ENCODE measurements around the gene SLC26A9.

Gene SLC26A9

DNA sequence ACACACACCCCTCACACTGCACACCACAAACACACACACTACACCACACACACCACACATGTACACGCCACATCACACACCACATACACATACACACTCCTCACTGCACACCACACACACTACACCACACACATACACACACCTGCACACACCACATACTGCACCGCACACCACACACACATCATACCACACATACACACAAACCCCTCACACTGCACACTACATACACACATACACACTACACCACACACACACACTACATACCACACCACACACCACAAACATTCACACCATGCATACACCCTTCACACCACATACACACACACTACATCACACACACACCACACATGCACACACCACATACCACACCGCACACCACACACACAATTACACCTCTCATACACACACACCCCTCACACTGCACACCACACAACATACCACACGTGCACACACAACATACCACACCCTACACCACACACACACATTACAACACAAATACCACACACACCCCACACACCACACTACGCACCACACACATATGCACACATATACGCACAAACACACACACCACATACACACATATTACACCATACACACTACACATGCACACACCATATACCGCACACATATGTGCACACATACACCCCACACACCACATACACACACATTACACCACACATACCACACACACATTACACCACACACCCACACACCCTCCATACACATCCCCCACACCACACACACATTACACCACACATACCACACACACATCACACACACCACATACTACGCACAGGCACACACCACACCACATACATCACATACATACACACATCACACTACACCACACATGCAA lies 30.3 kb upstream of the SLC26A9 start:
- no peak for DNase-seq (ENCODE audit: low read depth in 3 of 3, low spot score in 1 of 3)

DNA sequence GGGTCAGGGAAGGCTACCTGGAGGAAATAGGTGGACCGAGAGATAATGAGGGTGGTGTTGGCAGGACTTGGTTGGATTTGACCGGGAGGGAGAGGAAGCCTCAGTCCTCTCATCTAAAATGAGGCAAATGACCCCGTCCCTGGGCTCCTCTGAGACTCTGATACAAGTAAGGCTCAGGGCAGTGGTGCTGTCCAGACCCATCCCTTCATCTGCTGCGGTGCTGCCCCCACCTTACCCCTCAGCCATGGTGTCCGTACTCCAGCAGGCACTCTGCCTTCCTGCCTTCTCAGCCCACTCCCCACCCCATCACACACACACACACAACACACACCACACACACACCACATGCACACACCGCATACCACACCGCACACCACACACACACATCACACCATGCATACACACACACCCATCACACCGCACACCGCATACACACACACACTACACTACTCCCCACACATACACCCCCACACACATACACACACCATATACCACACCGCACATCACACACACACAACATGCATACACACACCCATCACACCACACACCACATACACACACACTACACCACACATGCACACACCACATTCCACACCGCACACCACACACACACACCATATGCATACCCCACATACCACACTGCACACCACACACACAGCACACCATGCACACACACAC lies 29.4 kb upstream of the SLC26A9 start:
- no peak for DNase-seq (ENCODE audit: low read depth in 3 of 3, low spot score in 1 of 3)

DNA sequence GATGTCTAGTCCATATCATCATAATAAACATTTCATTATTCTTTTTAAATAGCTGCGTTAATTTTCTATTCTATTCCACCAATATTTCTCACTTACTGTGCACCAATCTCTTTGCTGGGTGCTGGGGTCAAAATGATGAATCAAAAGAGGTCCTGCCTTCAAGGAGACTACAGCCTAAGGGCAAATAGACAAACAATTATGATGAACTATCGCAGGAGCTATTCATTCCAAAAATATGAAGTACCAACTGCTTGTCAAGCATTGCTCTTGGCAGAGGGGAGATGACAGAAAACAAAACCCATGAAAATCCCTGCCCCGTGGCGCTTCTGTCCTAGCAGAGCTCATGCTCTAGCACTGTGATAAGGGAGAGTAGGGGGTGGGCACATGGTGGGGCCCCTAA lies 28.8 kb upstream of the SLC26A9 start:
- DNase-seq (ENCODE audit: low read depth in 3 of 3, low spot score in 1 of 3): no peak

- no peak for DNase-seq (ENCODE audit: low read depth in 3 of 3, low spot score in 1 of 3)
Observed at GRCh38 chr1:205971082-205971481, 27.8 kb upstream of the SLC26A9 start.

DNA sequence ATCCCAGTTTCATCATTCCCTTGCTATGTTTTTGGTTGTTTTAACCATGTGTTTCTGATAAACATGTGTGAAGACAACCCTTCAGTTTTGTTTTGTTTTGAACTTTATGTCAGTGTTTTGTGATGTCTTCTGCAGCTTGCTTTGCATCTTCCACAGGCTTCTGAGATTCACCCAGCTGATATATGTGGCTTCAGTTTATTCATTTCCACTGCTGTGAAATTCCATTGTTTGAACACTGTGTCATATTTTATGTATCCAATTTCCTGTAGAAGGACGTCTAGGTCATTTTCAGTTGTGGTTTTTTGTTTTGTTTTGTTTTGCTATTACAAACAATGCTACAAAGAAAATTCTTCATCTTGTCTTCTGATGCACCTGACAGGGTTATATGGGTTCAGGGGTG lies 27.2 kb upstream of the SLC26A9 start:
- no peak for DNase-seq (ENCODE audit: low read depth in 3 of 3, low spot score in 1 of 3)

GRCh38 chr1:205969229-205969628 lies 26.0 kb upstream of the SLC26A9 start:
- DNase-seq (ENCODE audit: low read depth in 3 of 3, low spot score in 1 of 3): no peak

- no peak for DNase-seq (ENCODE audit: low read depth in 3 of 3, low spot score in 1 of 3)
Observed at GRCh38 chr1:205967554-205968335, 24.5 kb upstream of the SLC26A9 start.

GRCh38 chr1:205965036-205965884 lies 22.0 kb upstream of the SLC26A9 start:
- no peak for DNase-seq (ENCODE audit: low read depth in 3 of 3, low spot score in 1 of 3)

DNA sequence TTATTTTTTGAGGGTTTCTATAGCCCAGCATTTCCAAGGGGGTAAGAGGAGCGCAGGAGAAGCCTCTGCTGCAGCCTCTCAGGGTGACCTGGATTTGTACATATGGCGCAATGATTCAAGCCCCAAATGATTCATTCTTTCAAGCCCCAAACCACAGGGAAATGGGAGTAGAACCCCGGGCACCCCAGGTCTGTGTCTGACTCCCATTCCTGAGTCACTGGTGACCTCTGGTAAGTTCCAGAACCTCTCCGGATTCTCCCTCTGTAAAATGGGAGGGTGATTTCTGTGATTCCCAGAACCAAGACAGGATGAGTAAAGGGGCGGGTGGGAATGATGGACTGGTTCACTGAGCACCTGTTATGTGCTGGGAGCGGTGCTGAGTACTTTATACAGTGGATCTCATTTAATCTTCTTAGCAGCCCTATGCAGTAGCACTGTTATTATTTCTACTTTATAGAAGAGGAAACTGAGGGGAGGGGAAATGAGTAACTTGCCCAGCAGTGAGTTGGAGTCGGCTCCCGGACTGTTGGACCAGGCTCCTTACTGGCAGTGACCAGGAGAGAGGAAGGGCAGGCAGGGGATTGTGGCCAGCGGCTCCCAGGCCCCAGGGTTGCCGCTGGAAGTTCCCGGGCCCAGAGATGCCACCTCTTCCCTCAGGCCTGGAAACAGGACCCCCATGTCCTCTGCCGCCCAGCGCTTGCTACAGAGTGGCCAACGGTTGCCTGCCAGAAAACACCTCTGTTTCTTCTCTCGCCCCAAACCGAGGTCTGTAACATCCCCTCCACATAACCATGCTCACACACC lies 20.3 kb upstream of the SLC26A9 start:
- no peak for DNase-seq (ENCODE audit: low read depth in 3 of 3, low spot score in 1 of 3)

- DNase-seq (ENCODE audit: low read depth in 3 of 3, low spot score in 1 of 3): no peak
Observed at GRCh38 chr1:205962821-205963221, 19.6 kb upstream of the SLC26A9 start.

GRCh38 chr1:205961991-205962820 lies 18.9 kb upstream of the SLC26A9 start:
- DNase-seq (ENCODE audit: low read depth in 3 of 3, low spot score in 1 of 3): no peak

DNA sequence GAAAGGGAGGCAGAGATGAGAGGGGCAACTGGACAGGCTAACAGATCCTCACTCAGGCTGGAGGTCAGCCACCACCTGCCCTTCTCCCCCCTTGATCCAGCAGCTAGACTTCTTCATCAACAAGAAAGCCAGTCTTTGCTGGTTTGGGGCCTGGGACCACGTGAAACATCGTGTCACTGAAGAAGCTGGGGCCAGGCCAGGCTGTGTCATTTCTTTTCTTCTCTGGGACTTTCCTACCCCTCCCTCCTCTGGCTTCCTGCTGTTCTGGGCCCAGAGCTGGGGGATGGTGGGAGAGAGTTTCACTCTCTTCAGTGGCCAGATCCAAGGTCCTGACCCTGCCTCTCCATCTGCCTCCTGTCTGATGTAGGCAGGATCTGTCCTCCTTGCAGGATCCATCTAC lies 18.1 kb upstream of the SLC26A9 start:
- no peak for DNase-seq (ENCODE audit: low read depth in 3 of 3, low spot score in 1 of 3)

DNA sequence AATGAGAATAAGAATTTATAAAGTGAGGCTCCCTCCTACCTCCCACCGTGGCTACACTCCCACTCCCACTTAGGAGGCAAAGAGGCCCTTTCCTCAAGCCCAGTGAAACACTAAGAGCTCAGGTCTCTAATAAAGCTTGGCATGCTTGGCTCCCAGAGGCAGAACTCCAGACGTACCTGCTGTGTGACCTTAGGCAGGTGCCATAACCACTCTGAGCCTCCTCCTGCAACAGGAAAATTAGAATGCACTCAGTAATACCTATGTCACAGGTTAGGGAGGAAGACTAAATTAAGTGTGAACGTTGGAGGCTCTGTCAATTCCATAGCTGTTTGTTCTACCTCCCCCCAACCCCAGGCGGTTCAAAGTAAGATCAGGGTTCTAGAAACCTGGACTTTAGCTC lies 16.5 kb upstream of the SLC26A9 start:
- no peak for DNase-seq (ENCODE audit: low read depth in 3 of 3, low spot score in 1 of 3)

- DNase-seq (ENCODE audit: low read depth in 3 of 3, low spot score in 1 of 3): no peak
Observed at GRCh38 chr1:205955499-205955898, 12.2 kb upstream of the SLC26A9 start.

GRCh38 chr1:205954819-205955404 lies 11.7 kb upstream of the SLC26A9 start:
- DNase-seq (ENCODE audit: low read depth in 3 of 3, low spot score in 1 of 3): no peak

- DNase-seq (ENCODE audit: low read depth in 3 of 3, low spot score in 1 of 3): no peak
Observed at GRCh38 chr1:205951746-205952145, 8.5 kb upstream of the SLC26A9 start.

DNA sequence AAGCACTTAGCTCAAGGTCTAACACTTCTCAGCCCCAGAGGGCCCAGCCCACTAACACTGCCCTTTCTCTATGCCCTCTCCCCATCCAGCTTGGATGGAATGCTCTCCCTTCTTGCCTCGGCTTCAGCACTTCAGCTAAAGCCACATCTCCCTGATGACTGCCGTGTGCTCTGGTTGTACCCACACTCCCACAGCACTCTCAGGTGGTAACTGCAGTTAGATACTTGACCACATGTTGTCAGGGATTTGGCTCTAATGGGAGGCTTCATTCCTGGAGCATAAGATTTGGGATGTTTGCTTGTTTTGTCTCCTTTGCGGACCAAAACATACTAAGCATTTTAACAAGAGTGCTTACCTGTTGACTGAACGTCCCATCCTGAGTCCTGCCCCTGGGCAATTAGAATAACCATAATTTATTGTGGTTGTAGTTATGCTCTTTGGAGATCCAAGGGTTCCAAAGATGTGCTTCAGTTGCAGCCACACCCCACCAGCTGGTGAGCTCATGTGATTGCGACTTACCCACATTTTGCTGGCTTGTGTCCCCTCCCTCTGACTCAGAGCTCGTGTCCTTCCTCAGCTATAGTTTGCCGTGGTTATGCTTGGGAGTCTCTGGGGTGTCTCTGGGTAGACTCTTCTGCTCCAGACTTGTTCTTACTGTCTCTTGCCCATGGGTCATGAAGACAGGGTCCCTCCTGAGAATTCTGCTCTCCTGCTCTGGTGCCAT lies 7.7 kb upstream of the SLC26A9 start:
- no peak for DNase-seq (ENCODE audit: low read depth in 3 of 3, low spot score in 1 of 3)

DNA sequence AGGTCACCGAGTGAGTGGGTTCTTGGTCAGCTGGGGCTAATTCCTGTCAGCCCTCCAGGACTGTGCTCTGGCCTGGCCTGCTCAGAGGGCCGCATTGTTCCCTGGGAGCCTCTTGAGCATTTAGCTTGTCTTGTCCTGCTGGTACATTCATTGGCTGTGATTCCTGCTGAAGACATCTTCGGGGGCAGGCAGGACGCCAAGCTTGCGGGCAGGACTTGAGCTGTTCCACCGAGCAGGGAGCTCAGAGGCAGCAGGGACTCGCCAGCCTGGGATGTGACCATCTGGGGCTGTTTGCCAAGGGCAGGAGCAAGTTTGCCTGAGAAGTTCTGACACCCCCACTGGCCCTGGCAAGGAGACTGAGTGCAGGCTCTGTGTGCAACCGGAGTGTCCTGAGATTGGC lies 7.0 kb upstream of the SLC26A9 start:
- no peak for DNase-seq (ENCODE audit: low read depth in 3 of 3, low spot score in 1 of 3)
